Left ventricle myocardium inferior (tissue), 1 donor: ENCODE data around the gene DRC7. TPM values are rescaled to one million over a fixed set of nuclear protein-coding genes. Genes with fewer than 3 reads are reported as not detected.

ENCODE experiments used
- DNase-seq: peaks from one replicate; pipeline ENCODE4 v3.0.0-alpha.2; 2020
- H3K27ac ChIP-seq: fragments of 200-600 bp; replicated peaks from 2 replicates; pipeline ENCODE4 v1.8.0; 2021
- H3K27me3 ChIP-seq: fragments of 200-600 bp; 2 replicates; pipeline ENCODE4 v1.8.0; 2021; ENCODE audit warnings: low read depth
- H3K36me3 ChIP-seq: fragments of 200-600 bp; 2 replicates; pipeline ENCODE4 v1.8.0; 2021
- H3K4me1 ChIP-seq: fragments of 200-600 bp; 2 replicates; pipeline ENCODE4 v1.8.0; 2021
- H3K4me3 ChIP-seq: fragments of 200-600 bp; 2 replicates; pipeline ENCODE4 v1.8.0; 2021; ENCODE audit warnings: mild to moderate bottlenecking, moderate library complexity
- H3K9me3 ChIP-seq: fragments of 200-600 bp; replicated peaks from 2 replicates; pipeline ENCODE4 v1.8.0; 2021
- CTCF ChIP-seq: fragments of 200-600 bp; IDR thresholded peaks from 2 replicates; pipeline ENCODE4 v1.8.0; 2021; ENCODE audit warnings: antibody characterized with exemption, mild to moderate bottlenecking, borderline replicate concordance
- intact Hi-C: fragments of 100-400 bp; cut with micrococcal nuclease; formaldehyde crosslinking; loops from one replicate; pipeline ENCODE4 v1.11.0; 2022
- total RNA-seq: library from RNA; stranded (reverse); fragmentation: NEBNext Ultra II Directional; extraction: Animal tissue kit (Norgen Biotek cat#: 25700); gene quantifications from one replicate; pipeline ENCODE4 v1.2.1, GENCODE V29; 2021
- donor health status: DM: no; HTN: yes; CAD: no; lungs with severe emphysema.

Gene DRC7
- total RNA-seq, 1 donor from 2014 or later, result not detected

- Histone ChIP-seq H3K27ac (no peak overlapping the region), H3K27me3 (no peaks in the 10 kb centered on the region), H3K9me3 (no peaks in the 10 kb centered on the region), H3K4me1 (peaks cover 6% of the 10 kb centered on the region), H3K36me3 (peaks cover 15% of the 10 kb centered on the region), H3K4me3 (no peak overlapping the region)
- no peak for DNase-seq
- intact Hi-C loops, result no loop called here
- TF ChIP-seq CTCF, result no peak
These were observed 52.5 kb downstream of the DRC7 start for GRCh38 chr16:57747091-57747490.

DNA sequence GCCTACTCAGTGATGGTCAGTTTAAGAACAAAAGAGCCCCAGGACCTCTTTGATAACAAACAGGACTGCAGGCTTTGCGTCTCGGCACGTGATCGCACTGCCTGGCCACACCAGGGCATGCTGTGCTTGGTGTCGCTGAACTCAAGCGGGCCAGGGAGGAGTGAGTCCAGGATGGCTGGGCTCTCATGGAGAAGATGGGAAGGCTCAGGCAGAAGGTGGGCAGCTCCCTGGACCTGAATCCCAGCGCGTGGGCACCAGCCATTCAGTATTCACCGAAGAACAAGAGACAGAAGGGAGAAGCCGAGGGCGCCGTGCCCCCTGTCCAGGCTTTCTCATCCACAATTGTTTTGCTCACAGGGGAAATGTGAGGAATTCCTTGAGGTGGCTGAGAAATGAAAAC, 52.9 kb downstream of the DRC7 start:
- no peak for DNase-seq
- Histone ChIP-seq H3K4me1 (peaks cover 2% of the 10 kb centered on the region), H3K27ac (no peak overlapping the region), H3K4me3 (no peak overlapping the region), H3K36me3 (peaks cover 17% of the 10 kb centered on the region), H3K9me3 (no peaks in the 10 kb centered on the region), H3K27me3 (no peaks in the 10 kb centered on the region)
- intact Hi-C loops, result no loop called here
- TF ChIP-seq CTCF, result no peak

DNA sequence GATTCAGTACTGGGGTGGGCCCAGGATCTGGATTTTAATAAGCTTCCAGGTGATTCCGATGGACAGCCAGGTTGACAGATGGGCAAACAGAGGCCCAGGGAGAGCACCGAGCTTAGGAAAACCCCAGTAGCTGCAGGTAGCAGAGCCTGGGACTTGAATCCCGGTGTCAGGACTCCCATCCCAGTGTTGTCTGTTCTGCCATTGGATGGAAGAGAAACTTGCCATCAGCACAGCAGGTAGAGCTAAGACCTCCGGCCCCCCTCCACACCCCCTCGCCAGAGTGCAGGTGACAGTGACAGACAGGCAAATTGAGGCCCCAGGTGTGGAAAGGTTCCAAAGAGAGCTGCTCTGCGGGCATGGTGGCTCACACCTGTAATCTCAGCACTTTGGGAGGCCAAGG, 53.4 kb downstream of the DRC7 start:
- Histone ChIP-seq H3K27me3 (no peaks in the 10 kb centered on the region), H3K9me3 (no peaks in the 10 kb centered on the region), H3K27ac (no peak overlapping the region), H3K36me3 (peaks cover 22% of the 10 kb centered on the region), H3K4me1 (no peaks in the 10 kb centered on the region), H3K4me3 (no peak overlapping the region)
- no peak for TF ChIP-seq CTCF
- intact Hi-C loops, result no loop called here
- no peak for DNase-seq

- H3K4me1 ChIP-seq, result no peaks in the 10 kb centered on the region
- H3K9me3 ChIP-seq, result no peaks in the 10 kb centered on the region
- H3K27ac ChIP-seq, result no peak overlapping the region
- intact Hi-C loops, result no loop called here
- TF ChIP-seq CTCF, result no peak
- H3K36me3 ChIP-seq, result peaks cover 28% of the 10 kb centered on the region
- H3K27me3 ChIP-seq, result no peaks in the 10 kb centered on the region
- H3K4me3 ChIP-seq, result no peak overlapping the region
- no peak for DNase-seq
These were observed 54.0 kb downstream of the DRC7 start for GRCh38 chr16:57748596-57748995.

DNA sequence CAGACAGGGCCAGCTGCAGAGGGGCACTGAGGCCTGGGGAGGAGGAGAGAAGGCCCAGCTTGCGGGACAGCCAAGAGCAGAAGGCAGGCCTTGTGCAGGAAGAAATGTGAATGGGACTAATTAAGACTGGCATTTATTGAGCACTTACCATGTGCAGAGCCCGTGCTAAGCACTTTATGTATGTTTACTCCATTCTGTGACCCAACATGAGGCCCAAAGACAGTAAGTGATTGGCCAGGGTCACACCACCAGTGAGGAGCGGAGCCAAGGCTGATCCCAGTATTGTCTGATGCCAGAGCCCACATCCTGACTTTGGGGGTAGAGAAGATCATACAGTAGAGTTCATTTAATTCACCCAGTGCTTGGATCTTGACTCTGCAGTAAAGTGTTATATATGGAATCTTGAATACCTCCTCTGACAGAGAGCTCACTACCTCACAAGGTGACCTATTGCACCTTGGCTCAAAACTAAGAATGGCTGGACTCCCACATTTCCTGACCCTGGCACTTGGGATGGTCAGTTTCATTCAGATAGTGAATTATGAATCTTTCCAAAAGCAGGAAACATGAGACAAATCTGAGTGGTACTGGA, 54.6 kb downstream of the DRC7 start:
- intact Hi-C loops, result no loop called here
- Histone ChIP-seq H3K27me3 (no peaks in the 10 kb centered on the region), H3K36me3 (peaks cover 30% of the 10 kb centered on the region), H3K4me1 (no peaks in the 10 kb centered on the region), H3K27ac (no peak overlapping the region), H3K9me3 (no peaks in the 10 kb centered on the region), H3K4me3 (no peak overlapping the region)
- DNase-seq, result no peak
- TF ChIP-seq CTCF, result no peak
